Upper lobe of left lung (tissue), 4 donors: Measurements from ENCODE around the gene PPP2R2C.

Source experiments
- POLR2A ChIP-seq, 4 donors: fragments of 450-650 bp; IDR thresholded peaks; one replicate each; pipeline ENCODE4 v1.5.1; 2016 to 2017; ENCODE audit warnings: antibody characterized with exemption in 4 of 4, mild to moderate bottlenecking in 2 of 4
- TF ChIP-seq, protein P1 (sequence below), 6 experiments: fragments of 450-650 bp in 4 of 6; fragments of 200-600 bp in 2 of 6; sonication (generic) in 2 of 6; IDR thresholded peaks; one replicate each; pipeline ENCODE4 v1.5.1; 2016 to 2019; ENCODE audit warnings: antibody characterized with exemption in 6 of 6

- TF ChIP-seq POLR2A (IDR thresholded peaks at IDR 0.05) = no peak
- TF ChIP-seq, protein P1, sequence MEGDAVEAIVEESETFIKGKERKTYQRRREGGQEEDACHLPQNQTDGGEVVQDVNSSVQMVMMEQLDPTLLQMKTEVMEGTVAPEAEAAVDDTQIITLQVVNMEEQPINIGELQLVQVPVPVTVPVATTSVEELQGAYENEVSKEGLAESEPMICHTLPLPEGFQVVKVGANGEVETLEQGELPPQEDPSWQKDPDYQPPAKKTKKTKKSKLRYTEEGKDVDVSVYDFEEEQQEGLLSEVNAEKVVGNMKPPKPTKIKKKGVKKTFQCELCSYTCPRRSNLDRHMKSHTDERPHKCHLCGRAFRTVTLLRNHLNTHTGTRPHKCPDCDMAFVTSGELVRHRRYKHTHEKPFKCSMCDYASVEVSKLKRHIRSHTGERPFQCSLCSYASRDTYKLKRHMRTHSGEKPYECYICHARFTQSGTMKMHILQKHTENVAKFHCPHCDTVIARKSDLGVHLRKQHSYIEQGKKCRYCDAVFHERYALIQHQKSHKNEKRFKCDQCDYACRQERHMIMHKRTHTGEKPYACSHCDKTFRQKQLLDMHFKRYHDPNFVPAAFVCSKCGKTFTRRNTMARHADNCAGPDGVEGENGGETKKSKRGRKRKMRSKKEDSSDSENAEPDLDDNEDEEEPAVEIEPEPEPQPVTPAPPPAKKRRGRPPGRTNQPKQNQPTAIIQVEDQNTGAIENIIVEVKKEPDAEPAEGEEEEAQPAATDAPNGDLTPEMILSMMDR (IDR thresholded peaks at IDR 0.05) = no peak
Measured at GRCh38 chr4:6273661-6273990, 198.8 kb downstream of the PPP2R2C start.
